ENCODE measurements around the gene FBXO48. TPM values are rescaled to one million over a fixed set of nuclear protein-coding genes. Genes with fewer than 3 reads are reported as not detected.

FBXO48 gene
- total RNA-seq, 4 donors from 2014 or later = 0.98 to 2.2 (median 1.7) TPM

DNA sequence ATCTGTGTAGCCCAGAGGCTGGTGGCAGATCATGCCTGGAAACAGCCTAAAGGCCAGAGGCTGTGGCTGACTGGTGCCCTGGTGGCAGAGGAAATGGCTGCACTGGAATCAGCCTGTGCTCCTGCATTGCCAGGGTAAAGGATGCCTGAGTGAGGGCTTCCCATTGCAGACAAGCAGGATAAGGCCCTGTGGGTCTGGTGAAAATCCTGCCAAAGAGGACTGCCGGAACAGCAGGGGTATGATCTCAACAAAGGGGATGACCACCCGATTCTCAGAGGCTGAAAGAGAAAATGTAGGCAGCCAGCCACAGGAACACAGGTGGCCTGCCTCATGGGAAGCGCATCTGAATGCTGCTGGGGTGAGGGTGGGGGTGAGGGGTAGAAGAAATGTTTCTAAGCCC lies 48.2 kb downstream of the FBXO48 start:
- intact Hi-C loops (cut with DNase I; ENCODE audit: low total_unique reads) = no loop called here
- H3K4me3 ChIP-seq (ENCODE audit: low read depth, poor library complexity, severe bottlenecking) = no peak overlapping the region
- 84 to 96% methylated on average over 3 of the region's 3 CpGs for WGBS, 2 donors
- DNase-seq (ENCODE audit: low spot score in 2 of 2) = no peak
- TF ChIP-seq, protein P1, sequence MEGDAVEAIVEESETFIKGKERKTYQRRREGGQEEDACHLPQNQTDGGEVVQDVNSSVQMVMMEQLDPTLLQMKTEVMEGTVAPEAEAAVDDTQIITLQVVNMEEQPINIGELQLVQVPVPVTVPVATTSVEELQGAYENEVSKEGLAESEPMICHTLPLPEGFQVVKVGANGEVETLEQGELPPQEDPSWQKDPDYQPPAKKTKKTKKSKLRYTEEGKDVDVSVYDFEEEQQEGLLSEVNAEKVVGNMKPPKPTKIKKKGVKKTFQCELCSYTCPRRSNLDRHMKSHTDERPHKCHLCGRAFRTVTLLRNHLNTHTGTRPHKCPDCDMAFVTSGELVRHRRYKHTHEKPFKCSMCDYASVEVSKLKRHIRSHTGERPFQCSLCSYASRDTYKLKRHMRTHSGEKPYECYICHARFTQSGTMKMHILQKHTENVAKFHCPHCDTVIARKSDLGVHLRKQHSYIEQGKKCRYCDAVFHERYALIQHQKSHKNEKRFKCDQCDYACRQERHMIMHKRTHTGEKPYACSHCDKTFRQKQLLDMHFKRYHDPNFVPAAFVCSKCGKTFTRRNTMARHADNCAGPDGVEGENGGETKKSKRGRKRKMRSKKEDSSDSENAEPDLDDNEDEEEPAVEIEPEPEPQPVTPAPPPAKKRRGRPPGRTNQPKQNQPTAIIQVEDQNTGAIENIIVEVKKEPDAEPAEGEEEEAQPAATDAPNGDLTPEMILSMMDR (IDR thresholded peaks at IDR 0.05) = no peak
- no peak for TF ChIP-seq POLR2A (IDR thresholded peaks at IDR 0.05)

DNA sequence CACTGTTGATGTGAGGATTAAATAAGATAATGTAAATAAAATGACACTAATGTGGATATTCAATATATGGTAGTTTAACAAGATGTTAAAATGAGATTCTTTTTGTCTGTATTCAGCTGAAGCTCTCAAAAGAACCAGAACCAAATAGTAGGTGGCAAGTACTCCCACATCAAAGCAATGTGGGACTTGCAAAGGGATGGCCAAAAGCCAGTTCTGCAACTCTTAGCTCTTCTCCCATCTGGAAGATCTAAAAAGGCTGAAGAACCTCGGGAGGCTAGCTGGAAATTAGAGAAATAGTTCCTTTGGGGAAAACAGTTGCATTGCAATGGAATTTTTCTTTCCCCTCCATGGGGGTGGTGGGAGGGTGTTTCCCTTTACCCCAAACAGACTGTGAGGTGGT lies 48.7 kb downstream of the FBXO48 start:
- intact Hi-C loops (cut with DNase I; ENCODE audit: low total_unique reads) = no loop called here
- H3K4me3 ChIP-seq (ENCODE audit: low read depth, poor library complexity, severe bottlenecking) = no peak overlapping the region
- 40 to 42% methylated on average over 1 of the region's 1 CpG for WGBS, 2 donors
- no peak for DNase-seq (ENCODE audit: low spot score in 2 of 2)
- no peak for TF ChIP-seq POLR2A (IDR thresholded peaks at IDR 0.05)
- TF ChIP-seq, protein P1 (IDR thresholded peaks at IDR 0.05) = no peak

DNA sequence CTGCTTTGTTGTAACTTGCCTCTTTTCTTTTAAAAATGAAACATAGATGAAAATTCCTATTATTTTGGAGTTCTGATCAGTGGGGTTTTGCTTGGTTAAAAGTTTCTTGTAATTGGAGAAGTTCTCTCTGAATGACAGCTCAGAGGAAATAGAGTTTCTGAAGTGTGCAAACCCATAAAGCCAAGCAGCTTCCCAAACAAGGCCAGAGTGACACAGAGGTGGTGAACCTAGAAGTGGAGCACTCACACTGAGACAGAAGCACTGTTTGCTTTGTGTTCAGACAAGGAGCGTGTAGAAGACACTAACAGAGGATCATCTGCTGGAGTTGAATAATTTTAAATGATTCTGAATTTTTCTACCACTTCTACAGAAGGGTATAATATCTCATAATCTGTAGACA lies 49.2 kb downstream of the FBXO48 start:
- intact Hi-C loops (cut with DNase I; ENCODE audit: low total_unique reads) = no loop called here
- DNase-seq (ENCODE audit: low spot score in 2 of 2) = no peak
- 61 to 81% methylated on average over 1 of the region's 1 CpG for WGBS, 2 donors
- no peak overlapping the region for H3K4me3 ChIP-seq (ENCODE audit: low read depth, poor library complexity, severe bottlenecking)
- TF ChIP-seq POLR2A (IDR thresholded peaks at IDR 0.05) = no peak
- TF ChIP-seq, protein P1 (IDR thresholded peaks at IDR 0.05) = no peak

DNA sequence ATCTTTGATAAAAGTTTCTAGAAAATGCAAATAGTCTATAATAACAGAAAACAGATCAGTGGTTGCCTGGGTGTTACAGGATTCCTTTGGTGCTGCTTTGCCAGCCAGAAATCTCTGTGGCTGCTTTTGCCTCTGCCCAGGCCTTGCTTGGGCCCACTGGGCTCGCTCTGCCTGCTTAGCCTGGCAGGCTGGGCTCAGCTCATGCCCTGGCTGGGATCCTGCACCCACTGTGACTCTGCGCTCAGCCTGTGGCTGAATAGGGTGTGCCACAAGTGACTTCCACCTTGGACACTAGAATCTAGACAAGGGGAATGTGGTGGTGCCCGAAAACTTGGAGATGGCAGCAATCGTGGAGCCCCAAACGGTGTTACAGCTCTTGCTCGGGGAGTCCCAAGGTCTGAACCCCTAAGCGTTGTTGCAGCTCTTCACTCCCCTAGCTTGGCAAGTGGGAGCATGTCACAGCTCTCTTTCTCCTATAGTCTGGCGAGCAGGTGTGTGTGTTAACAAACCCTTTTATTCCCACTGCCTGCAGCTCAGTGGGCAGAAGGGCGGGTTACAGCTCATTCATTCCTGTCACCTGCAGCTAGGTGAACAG lies 50.9 kb downstream of the FBXO48 start:
- DNase-seq (ENCODE audit: low spot score in 2 of 2) = no peak
- intact Hi-C loops (cut with DNase I; ENCODE audit: low total_unique reads) = no loop called here

DNA sequence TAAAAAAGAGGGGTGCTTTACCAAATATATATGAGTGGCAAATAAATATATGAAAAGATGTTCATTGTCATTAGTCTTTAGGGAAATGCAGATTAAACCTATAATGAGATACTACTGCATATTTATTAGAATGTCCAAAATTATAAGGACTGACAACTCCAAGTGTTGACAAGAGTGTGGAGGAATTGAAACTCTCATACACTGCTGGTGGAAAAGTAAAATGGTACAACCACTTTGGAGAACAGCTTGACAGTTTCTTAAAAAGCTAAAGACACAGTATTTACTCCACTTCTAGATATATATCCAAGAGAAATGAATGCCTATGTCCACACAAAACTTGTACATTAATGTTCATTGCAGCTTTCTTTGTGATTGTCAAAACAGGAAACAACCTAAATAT lies 51.6 kb downstream of the FBXO48 start:
- intact Hi-C loops (cut with DNase I; ENCODE audit: low total_unique reads) = no loop called here
- TF ChIP-seq, protein P1 (IDR thresholded peaks at IDR 0.05) = no peak
- no peak for TF ChIP-seq POLR2A (IDR thresholded peaks at IDR 0.05)
- H3K4me3 ChIP-seq (ENCODE audit: low read depth, poor library complexity, severe bottlenecking) = no peak overlapping the region
- DNase-seq (ENCODE audit: low spot score in 2 of 2) = no peak

More for the DNA sequence above, 50.9 kb downstream of the FBXO48 start:
- TF ChIP-seq POLR2A (IDR thresholded peaks at IDR 0.05) = no peak
- TF ChIP-seq, protein P1 (IDR thresholded peaks at IDR 0.05) = no peak
- WGBS, 2 donors = 62% methylated on average over 9 of the region's 9 CpGs
- H3K4me3 ChIP-seq (ENCODE audit: low read depth, poor library complexity, severe bottlenecking) = no peak overlapping the region

DNA sequence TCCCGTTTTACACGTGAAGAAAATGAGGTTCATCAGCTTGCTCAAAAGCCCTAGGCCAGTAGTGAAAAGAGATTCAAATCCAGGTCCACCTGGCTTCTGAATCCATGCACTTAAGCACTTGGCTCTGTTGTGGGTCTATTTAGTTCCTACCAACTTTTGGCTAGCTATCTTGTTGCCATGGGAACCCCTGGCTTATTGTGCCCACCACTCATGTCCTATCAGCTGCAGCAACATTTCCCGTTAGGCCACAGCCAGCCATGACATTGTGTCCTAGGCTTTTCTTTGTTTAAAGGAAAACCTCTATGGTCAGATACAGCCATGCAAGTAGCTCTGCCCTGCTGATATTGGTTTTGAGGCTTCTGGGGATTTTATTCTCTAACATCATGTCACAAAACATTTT lies 52.2 kb downstream of the FBXO48 start:
- TF ChIP-seq POLR2A (IDR thresholded peaks at IDR 0.05) = no peak
- TF ChIP-seq, protein P1 (IDR thresholded peaks at IDR 0.05) = no peak
- 57 to 72% methylated on average over 3 of the region's 3 CpGs for WGBS, 2 donors
- intact Hi-C loops (cut with DNase I; ENCODE audit: low total_unique reads) = no loop called here

More for the DNA sequence above, 52.2 kb downstream of the FBXO48 start:
- DNase-seq (ENCODE audit: low spot score in 2 of 2) = no peak
- no peak overlapping the region for H3K4me3 ChIP-seq (ENCODE audit: low read depth, poor library complexity, severe bottlenecking)
